ENCODE data around the gene KCNJ14.

Gene KCNJ14

GRCh38 chr19:48455171-48455907 lies at the start of gene KCNJ14:
KCNJ14 (plus strand) TSS chr19:48455574; CDS start chr19:48461725, 6,151 bp downstream.
- no peak for DNase-seq (ENCODE audit: low spot score)

DNA sequence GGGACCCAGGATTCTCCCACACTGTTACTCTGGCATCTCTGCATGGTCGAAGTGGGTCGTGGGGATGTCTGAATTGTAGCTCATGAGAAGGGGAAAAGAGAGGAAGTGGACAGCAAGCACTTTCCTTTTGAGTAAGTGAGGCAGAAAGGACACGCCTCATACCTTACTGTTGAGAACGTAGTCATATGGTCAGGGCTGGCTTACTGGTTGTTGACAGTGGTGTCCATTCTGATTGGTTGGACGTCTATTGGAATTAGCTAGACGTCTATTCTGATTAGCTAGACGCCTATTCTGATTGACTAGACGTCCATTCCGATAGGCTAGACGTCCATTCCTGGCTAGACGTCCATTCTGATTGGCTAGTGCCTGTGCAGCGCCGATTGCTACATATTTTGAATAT lies 49.5 kb upstream of the KCNJ14 start:
- DNase-seq (ENCODE audit: low spot score): peak; percentile 7

DNA sequence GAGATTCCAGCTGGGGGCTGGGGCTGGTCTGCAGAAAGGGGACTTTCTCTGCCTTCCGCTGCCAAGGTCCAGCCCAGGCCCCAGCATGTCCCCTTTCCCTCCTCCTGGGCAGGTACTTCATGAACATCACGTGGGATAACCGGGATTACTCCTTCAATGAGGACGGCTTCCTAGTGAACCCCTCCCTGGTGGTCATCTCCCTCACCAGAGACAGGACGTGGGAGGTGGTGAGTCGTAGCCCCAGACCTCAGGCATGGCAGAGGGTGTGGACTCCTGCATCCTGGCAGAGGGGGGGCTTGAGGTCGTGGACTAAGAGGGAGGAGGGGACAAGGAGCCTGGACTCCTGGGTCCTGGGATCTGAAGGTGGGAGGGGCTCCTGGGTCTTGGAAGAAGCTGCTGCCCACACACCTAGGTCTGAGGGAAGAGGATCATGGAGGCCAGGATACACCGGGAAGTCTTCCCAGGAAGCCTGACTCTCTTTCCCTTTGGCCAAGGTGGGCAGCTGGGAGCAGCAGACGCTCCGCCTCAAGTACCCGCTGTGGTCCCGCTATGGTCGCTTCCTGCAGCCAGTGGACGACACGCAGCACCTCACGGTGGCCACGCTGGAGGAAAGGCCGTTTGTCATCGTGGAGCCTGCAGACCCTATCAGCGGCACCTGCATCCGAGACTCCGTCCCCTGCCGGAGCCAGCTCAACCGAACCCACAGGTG lies 41.3 kb upstream of the KCNJ14 start:
- no peak for DNase-seq (ENCODE audit: low spot score)

GRCh38 chr19:48415395-48415794 lies 40.0 kb upstream of the KCNJ14 start:
- peak; percentile 29 for DNase-seq (ENCODE audit: low spot score)

GRCh38 chr19:48415806-48416221 lies 39.6 kb upstream of the KCNJ14 start:
- DNase-seq (ENCODE audit: low spot score): no peak

- DNase-seq (ENCODE audit: low spot score): no peak
These were observed 38.0 kb upstream of the KCNJ14 start for GRCh38 chr19:48417421-48417820.

GRCh38 chr19:48418317-48419064 lies 36.9 kb upstream of the KCNJ14 start:
- DNase-seq (ENCODE audit: low spot score): no peak

DNA sequence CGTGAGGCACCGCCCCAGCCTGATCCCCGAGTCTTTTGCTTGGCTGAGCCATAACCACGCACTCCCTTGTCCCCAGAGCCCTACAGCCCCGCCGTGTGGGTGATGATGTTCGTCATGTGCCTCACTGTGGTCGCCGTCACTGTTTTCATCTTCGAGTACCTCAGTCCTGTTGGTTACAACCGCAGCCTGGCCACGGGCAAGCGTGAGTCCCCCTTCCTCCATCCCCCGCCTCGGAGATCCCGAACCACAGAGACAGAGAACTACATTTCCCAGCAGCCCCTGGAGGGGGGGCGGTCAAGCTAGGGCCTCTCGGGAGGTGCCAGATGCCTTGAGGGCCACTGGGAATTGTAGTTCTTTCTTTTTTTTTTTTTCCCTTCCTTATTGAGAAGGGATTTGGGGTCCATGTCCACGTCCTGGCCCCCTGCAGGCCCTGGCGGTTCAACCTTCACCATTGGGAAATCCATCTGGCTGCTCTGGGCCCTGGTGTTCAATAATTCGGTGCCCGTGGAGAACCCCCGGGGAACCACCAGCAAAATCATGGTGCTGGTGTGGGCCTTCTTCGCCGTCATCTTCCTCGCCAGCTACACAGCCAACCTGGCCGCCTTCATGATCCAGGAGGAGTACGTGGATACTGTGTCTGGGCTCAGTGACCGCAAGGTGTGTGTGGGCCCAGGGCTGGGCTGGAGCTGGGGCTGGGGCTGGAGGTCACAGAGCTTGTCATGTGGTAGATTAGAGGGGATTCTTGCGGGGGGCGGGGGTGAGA lies 36.0 kb upstream of the KCNJ14 start:
- DNase-seq (ENCODE audit: low spot score): no peak

GRCh38 chr19:48421548-48421947 lies 33.8 kb upstream of the KCNJ14 start:
- DNase-seq (ENCODE audit: low spot score): no peak

DNA sequence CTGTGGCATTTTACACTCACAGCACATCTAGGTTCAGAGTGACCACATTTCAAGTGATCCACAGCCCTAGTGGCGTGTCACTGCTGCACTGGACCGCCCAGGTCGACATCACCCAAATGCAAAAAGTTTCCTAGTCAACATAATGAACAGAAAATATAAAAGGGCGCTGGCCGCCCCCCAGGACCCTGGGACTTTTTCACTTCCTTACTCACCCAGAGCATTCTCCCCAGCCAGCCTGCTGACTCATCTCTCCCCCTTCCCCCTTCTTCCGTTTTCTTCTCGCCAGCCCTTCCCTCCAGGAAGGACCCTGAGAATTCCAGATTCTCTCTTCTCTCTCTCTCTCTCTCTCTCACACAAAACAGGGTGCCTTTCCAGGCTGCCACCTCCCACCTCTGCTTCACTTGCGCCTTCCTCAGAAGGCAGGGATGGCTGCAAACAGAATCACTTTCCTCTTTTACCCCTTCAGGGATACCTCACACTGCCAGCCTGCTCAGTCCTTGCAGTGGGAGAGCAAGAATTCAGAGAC lies 30.6 kb upstream of the KCNJ14 start:
- no peak for DNase-seq (ENCODE audit: low spot score)

DNA sequence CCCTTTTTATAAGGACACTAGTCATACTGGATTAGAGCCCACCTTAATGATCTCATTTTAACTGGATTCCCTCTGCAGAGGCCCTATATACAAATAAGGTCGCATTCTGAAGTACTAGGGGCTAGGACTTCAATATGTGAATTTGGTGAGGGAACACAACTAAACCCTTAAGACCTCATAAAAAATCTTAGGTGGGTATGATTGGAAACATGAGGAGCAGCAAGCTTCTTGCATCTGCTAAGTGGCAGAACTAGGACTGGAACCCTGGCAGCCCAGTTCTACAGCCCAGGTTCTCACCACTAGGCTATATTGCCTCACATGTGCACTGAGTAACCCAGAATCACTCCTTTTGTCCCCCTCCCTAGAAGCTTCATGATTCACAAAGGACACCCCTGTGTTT lies 26.7 kb upstream of the KCNJ14 start:
- no peak for DNase-seq (ENCODE audit: low spot score)

DNA sequence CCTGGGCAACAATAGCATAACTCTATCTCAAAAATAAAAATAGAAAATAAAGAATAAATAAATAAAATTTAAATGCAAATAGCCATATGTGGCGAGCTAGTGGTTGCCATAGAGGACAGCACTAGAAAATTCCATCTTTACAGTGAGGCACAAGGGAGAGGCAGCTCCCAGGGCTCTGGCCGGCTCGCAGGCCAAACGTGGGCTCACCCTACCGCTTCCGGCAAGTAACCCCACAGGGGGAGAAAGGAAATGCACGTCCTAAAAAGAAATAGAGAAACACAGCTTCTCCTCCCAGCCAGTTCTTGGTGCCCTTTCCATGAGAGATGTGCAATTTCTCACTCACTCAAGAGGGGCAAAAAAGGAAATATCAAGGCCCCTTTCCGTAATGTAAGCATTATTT lies 22.0 kb upstream of the KCNJ14 start:
- no peak for DNase-seq (ENCODE audit: low spot score)

- DNase-seq (ENCODE audit: low spot score): no peak
These were observed 18.8 kb upstream of the KCNJ14 start for GRCh38 chr19:48436586-48436985.

GRCh38 chr19:48441360-48442050 lies 13.9 kb upstream of the KCNJ14 start:
- DNase-seq (ENCODE audit: low spot score): no peak

DNA sequence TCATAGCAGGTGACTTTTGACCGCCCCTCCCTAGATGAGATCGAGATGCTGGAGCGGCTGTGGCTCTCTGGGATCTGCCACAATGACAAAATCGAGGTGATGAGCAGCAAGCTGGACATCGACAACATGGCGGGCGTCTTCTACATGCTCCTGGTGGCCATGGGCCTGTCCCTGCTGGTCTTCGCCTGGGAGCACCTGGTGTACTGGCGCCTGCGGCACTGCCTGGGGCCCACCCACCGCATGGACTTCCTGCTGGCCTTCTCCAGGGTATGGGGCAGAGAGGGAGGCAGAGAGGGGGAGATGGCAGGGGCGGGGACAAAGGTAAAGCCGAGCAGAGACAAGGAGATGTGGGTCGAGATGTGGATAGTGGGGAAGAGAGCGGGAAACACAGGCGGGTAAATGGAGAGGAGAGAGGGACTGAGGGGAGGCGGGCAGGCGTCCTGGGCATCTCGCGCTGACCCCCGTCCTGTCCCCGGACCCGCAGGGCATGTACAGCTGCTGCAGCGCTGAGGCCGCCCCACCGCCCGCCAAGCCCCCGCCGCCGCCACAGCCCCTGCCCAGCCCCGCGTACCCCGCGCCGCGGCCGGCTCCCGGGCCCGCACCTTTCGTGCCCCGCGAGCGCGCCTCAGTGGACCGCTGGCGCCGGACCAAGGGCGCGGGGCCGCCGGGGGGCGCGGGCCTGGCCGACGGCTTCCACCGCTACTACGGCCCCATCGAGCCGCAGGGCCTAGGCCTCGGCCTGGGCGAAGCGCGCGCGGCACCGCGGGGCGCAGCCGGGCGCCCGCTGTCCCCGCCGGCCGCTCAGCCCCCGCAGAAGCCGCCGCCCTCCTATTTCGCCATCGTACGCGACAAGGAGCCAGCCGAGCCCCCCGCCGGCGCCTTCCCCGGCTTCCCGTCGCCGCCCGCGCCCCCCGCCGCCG lies 13.0 kb upstream of the KCNJ14 start:
- DNase-seq (ENCODE audit: low spot score): no peak

GRCh38 chr19:48443256-48443655 lies 12.1 kb upstream of the KCNJ14 start:
- DNase-seq (ENCODE audit: low spot score): no peak

DNA sequence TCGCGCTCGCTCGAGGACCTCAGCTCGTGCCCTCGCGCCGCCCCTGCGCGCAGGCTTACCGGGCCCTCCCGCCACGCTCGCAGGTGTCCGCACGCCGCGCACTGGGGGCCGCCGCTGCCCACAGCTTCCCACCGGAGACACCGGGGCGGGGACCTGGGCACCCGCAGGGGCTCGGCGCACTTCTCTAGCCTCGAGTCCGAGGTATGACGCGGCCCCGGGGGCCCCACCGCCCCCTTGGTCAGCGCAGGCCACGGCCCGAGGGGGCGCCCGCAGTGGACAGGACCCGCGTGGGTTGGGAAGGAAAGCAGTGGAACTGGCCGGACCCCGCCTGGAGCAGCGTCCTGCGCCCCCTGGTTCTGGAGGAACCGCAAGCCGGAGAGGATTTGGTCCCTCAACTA lies 11.6 kb upstream of the KCNJ14 start:
- no peak for DNase-seq (ENCODE audit: low spot score)

DNA sequence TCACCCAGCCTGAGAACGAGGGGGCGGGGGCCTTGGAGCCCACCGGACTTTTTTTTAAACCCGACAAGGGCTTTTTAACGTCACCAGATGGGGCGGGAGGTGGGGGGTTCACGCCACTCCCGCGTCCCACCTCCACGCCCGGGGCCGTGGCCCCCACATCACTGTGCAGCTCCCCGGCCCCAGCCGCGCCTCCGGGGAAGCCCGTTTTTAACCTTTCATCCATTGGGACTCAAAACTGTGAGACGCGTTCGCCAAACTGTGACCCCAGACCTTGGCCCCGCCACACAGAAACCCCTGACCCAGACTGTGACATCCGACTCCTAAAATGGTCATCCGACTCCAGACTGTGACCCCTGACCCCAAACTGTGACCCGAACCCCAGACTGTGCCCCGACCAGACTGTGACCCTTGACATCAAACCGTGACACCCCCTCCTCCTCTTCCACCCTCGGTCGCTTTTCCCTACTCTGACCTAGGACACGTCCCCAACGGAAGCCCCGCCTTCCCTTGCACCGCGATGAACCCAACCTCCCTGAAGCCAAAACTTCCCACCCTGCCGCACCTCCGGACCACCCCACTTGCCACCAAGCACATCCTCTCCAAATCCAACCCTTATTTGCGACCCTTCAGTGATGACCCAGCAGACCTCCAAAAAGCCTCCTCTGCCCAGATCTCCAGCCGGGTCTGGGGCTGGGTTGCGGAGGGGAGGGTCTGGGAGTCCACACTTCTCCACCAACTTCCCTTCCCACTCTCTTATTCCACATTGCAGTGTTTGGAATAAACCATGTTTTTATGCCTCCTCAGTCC lies 11.0 kb upstream of the KCNJ14 start:
- DNase-seq (ENCODE audit: low spot score): no peak

DNA sequence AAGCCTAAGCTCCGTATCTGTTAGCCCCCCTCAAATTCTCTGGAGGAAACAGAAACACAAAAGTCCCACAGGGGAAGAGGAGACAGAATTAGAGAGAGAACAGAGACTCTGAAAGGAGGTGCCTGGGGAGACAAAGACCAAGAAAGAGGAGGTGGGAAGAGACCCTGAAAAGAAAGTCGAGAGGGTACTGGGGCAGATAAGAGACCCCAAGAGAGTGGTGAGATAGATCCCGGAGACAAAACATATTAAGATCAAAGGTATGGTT lies 10.5 kb upstream of the KCNJ14 start:
- DNase-seq (ENCODE audit: low spot score): no peak

- peak; percentile 69 for DNase-seq (ENCODE audit: low spot score)
These were observed 10.1 kb upstream of the KCNJ14 start for GRCh38 chr19:48445256-48445605.

Data from LoVo (cell line).